Pancreas (tissue), 10 donors: ENCODE data around the gene TBX19. TPM values are rescaled to one million over a fixed set of nuclear protein-coding genes. Genes with fewer than 3 reads are reported as not detected.

Experiments
- ATAC-seq, 4 donors: fragments of 200-7000 bp; cut with Tn5 transposase; one replicate each; pipeline versions ENCODE4 v1.8.0 to v1.9.1; 2020; ENCODE audit warnings: mild to moderate bottlenecking in 4 of 4, moderate library complexity in 4 of 4
- DNase-seq, 6 donors: peaks; one replicate each; pipeline ENCODE4 v3.0.0-alpha.2; 2020
- FAIRE-seq: peaks from 2 replicates; lab custom pipeline; 2012; peaks lifted over from hg19 to GRCh38; lab: Jason Lieb, UNC
- H3K27ac ChIP-seq, 4 donors: fragments of 200-600 bp; sonication (generic); 1 replicate in 3 of 4; 2 replicates in 1 of 4; pipeline versions ENCODE4 v1.5.0 to v1.8.0; 2020
- H3K27me3 ChIP-seq, 4 donors: fragments of 200-600 bp; one replicate each; pipeline ENCODE4 v1.8.0; 2021
- H3K36me3 ChIP-seq, 3 donors: fragments of 200-600 bp; sonication (generic) in 1 of 3; one replicate each; pipeline versions ENCODE4 v1.5.0 to v1.8.0; 2020 to 2021
- H3K4me1 ChIP-seq, 3 donors: fragments of 200-600 bp; one replicate each; pipeline ENCODE4 v1.8.0; 2021
- H3K4me3 ChIP-seq, 4 donors: fragments of 200-600 bp; sonication (generic) in 2 of 4; one replicate each; pipeline versions ENCODE4 v1.5.0 to v1.8.0; 2020 to 2021
- H3K9me3 ChIP-seq, 4 donors: fragments of 200-600 bp; one replicate each; pipeline ENCODE4 v1.8.0; 2021
- WGBS, 2 donors: extraction: QIAGEN DNeasy Blood & Tissue Kit; methylation state at CpG; one replicate each; pipeline ENCODE4 v1.1.7; 2013; 5-methylcytosine and 5-hydroxymethylcytosine counted together
- intact Hi-C, 3 donors: fragments of 100-400 bp; cut with DNase I; formaldehyde crosslinking; loops; one replicate each; pipeline versions ENCODE4 v1.11.1 to v1.14.2; 2022
- polyA plus RNA-seq, 2 donors: library from polyadenylated mRNA; stranded (reverse); fragments of 200-250 nt; gene quantifications; one replicate each; pipeline ENCODE4 v1.2.3, GENCODE V29; 2013
- total RNA-seq, 6 donors: library from RNA; stranded (reverse); fragmentation: NEBNext Ultra II Directional in 4 of 6; extraction: Animal tissue kit (Norgen Biotek cat#: 25700) in 4 of 6; gene quantifications; one replicate each; pipeline versions ENCODE4 v1.2.1 to v1.2.4, GENCODE V29; 2021 to 2023
- TF ChIP-seq, protein P1 (sequence below), 4 donors: fragments of 200-600 bp; sonication (generic) in 3 of 4; IDR thresholded peaks; one replicate each; pipeline versions ENCODE4 v1.5.0 to v1.8.0; 2021; ENCODE audit warnings: antibody characterized with exemption in 4 of 4
- donor health status: healthy with polysubstance abuse.
- donor health status: DM: no; HTN: no; CAD: no; lungs with moderate emphysema.
- donor health status: DM: no; HTN: no; CAD: no.
- donor health status: control.
- donor health status: control.
- donor health status: Bipolar disorder and iron deficiency.
- donor health status: DM: yes; HTN: yes; CAD: no.
- donor health status: DM: no; HTN: no; CAD: no.
- donor health status: DM: no; HTN: no; CAD: no.
- donor health status: DM: yes; HTN: yes; CAD: no.

TBX19 gene
- total and polyA plus RNA-seq, 8 donors, result 0.35 to 2.0 (median 0.61) TPM

GRCh38 chr1:168260393-168260792 is 20.3 kb upstream of the TBX19 start:
- ATAC-seq, result peak in 2 of 4 donors; percentile 23 to 56
- Histone ChIP-seq H3K27ac (no peak overlapping the region), H3K4me3 (no peak overlapping the region), H3K9me3 (no peaks in the 10 kb centered on the region), H3K4me1 (no peaks in the 10 kb centered on the region), H3K27me3 (no peaks in the 10 kb centered on the region), H3K36me3 (no peaks in the 10 kb centered on the region)
- WGBS, 2 donors, result 83% methylated on average over 3 of the region's 3 CpGs
- FAIRE-seq, result no peak
- TF ChIP-seq, protein P1, sequence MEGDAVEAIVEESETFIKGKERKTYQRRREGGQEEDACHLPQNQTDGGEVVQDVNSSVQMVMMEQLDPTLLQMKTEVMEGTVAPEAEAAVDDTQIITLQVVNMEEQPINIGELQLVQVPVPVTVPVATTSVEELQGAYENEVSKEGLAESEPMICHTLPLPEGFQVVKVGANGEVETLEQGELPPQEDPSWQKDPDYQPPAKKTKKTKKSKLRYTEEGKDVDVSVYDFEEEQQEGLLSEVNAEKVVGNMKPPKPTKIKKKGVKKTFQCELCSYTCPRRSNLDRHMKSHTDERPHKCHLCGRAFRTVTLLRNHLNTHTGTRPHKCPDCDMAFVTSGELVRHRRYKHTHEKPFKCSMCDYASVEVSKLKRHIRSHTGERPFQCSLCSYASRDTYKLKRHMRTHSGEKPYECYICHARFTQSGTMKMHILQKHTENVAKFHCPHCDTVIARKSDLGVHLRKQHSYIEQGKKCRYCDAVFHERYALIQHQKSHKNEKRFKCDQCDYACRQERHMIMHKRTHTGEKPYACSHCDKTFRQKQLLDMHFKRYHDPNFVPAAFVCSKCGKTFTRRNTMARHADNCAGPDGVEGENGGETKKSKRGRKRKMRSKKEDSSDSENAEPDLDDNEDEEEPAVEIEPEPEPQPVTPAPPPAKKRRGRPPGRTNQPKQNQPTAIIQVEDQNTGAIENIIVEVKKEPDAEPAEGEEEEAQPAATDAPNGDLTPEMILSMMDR (IDR thresholded peaks at IDR 0.05), result no peak
- intact Hi-C loops, result no loop called here
- DNase-seq, result no peak

- DNase-seq, result no peak
- H3K36me3 ChIP-seq, result no peaks in the 10 kb centered on the region
- H3K27ac ChIP-seq, result no peak overlapping the region
- peak in 2 of 4 donors; percentile 18 to 34 for ATAC-seq
- TF ChIP-seq, protein P1 (IDR thresholded peaks at IDR 0.05), result no peak
- no peaks in the 10 kb centered on the region for H3K4me1 ChIP-seq
- no peak for FAIRE-seq
- H3K9me3 ChIP-seq, result no peaks in the 10 kb centered on the region
- intact Hi-C loops, result no loop called here
- 64 to 74% methylated on average over 2 of the region's 2 CpGs for WGBS, 2 donors
- H3K27me3 ChIP-seq, result no peaks in the 10 kb centered on the region
- H3K4me3 ChIP-seq, result no peak overlapping the region
Observed at GRCh38 chr1:168261390-168261789, 19.3 kb upstream of the TBX19 start.

DNA sequence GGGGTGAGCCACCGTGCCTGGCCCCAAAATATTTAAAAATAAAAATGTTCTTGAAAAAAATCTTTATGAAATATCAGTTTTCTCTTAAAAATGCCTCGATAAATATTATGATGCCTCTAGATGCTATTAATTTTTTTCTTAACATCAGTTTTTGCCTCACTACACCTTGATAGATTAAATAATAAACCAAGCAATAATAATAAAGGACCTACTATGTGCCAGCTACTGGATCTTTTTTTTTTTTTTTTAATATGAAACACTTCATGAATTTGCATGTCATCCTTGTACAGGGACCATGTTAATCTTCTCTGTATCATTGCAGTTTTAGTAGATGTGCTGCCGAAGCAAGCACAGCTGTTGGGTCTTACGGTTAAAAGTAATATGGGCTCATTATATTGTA is 17.5 kb upstream of the TBX19 start:
- FAIRE-seq, result no peak
- WGBS, 2 donors, result 93 to 94% methylated on average over 4 of the region's 4 CpGs

DNA sequence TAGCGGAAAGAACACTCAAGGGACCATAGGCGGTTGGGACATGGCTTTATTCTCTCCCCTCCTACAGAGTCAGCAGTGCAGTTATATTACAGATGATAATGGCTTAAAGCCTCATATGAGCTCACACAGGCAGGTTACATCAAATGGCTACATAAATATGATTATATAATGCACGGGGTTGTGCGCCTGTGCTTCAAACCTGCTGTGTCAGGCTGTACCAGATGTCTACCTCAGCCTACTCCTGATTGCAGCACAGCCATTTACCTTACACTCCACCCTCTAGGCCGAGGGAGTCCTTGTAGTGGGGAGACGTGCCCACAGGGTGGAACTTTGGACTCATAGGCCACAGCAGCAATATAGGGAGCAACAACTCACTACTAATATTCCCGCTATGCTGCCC is 16.4 kb upstream of the TBX19 start:
- no peak for ATAC-seq

More for the DNA sequence above, 17.5 kb upstream of the TBX19 start:
- no peak for ATAC-seq
- Histone ChIP-seq H3K4me3 (no peak overlapping the region), H3K36me3 (no peaks in the 10 kb centered on the region), H3K27ac (no peak overlapping the region), H3K27me3 (no peaks in the 10 kb centered on the region), H3K4me1 (no peaks in the 10 kb centered on the region), H3K9me3 (no peaks in the 10 kb centered on the region)
- TF ChIP-seq, protein P1 (IDR thresholded peaks at IDR 0.05), result no peak
- DNase-seq, result no peak
- intact Hi-C loops, result no loop called here

GRCh38 chr1:168265596-168265995 is 15.1 kb upstream of the TBX19 start:
- intact Hi-C loops, result no loop called here
- FAIRE-seq, result no peak
- no peak overlapping the region for H3K4me3 ChIP-seq
- DNase-seq, result no peak
- H3K27ac ChIP-seq, result no peak overlapping the region
- WGBS, 2 donors, result 96 to 97% methylated on average over 1 of the region's 1 CpG
- no peaks in the 10 kb centered on the region for H3K36me3 ChIP-seq
- no peak for ATAC-seq
- TF ChIP-seq, protein P1 (IDR thresholded peaks at IDR 0.05), result no peak
- H3K27me3 ChIP-seq, result no peaks in the 10 kb centered on the region
- H3K9me3 ChIP-seq, result no peaks in the 10 kb centered on the region
- no peaks in the 10 kb centered on the region for H3K4me1 ChIP-seq

More for the DNA sequence above, 16.4 kb upstream of the TBX19 start:
- no peak for DNase-seq
- no peaks in the 10 kb centered on the region for H3K36me3 ChIP-seq
- FAIRE-seq, result no peak
- no peak overlapping the region for H3K27ac ChIP-seq
- H3K27me3 ChIP-seq, result no peaks in the 10 kb centered on the region
- no peak overlapping the region for H3K4me3 ChIP-seq
- no peaks in the 10 kb centered on the region for H3K9me3 ChIP-seq
- TF ChIP-seq, protein P1 (IDR thresholded peaks at IDR 0.05), result no peak
- 97 to 99% methylated on average over 7 of the region's 7 CpGs for WGBS, 2 donors
- H3K4me1 ChIP-seq, result no peaks in the 10 kb centered on the region
- intact Hi-C loops, result no loop called here
